Peyer's patch (tissue), 4 donors: ENCODE data around the gene KLRD1.

Source experiments
- CTCF ChIP-seq, 6 experiments: fragments of 450-650 bp in 4 of 6; fragments of 200-600 bp in 2 of 6; sonication (generic) in 1 of 6; IDR thresholded peaks; one replicate each; pipeline ENCODE4 v1.5.1; 2017 to 2019; ENCODE audit warnings: antibody characterized with exemption in 6 of 6, mild to moderate bottlenecking in 3 of 6, moderate library complexity in 1 of 6
- POLR2A ChIP-seq, 2 donors: fragments of 450-650 bp; IDR thresholded peaks; one replicate each; pipeline ENCODE4 v1.5.1; 2017; ENCODE audit warnings: antibody characterized with exemption in 2 of 2, mild to moderate bottlenecking in 2 of 2, moderate library complexity in 2 of 2

GRCh38 chr12:10293570-10294227 lies 14.0 kb upstream of the KLRD1 start:
- TF ChIP-seq CTCF (IDR thresholded peaks at IDR 0.05) (no peak), POLR2A (IDR thresholded peaks at IDR 0.05) (no peak)
